ENCODE measurements around the gene PRDM8.

The PRDM8 gene

GRCh38 chr4:80156410-80156809 is 40.9 kb upstream of the PRDM8 start:
- DNase-seq (ENCODE audit: low spot score) = no peak
- in situ Hi-C loops (cut with MboI; ENCODE audit: low pct_unique_long_range_greater_than_20kb, low sequenced_read_pairs, unreplicated experiment) = no loop called here
- no peak for TF ChIP-seq CTCF (IDR thresholded peaks at IDR 0.05; ENCODE audit: extremely low read depth, insufficient read depth, missing control alignments)

DNA sequence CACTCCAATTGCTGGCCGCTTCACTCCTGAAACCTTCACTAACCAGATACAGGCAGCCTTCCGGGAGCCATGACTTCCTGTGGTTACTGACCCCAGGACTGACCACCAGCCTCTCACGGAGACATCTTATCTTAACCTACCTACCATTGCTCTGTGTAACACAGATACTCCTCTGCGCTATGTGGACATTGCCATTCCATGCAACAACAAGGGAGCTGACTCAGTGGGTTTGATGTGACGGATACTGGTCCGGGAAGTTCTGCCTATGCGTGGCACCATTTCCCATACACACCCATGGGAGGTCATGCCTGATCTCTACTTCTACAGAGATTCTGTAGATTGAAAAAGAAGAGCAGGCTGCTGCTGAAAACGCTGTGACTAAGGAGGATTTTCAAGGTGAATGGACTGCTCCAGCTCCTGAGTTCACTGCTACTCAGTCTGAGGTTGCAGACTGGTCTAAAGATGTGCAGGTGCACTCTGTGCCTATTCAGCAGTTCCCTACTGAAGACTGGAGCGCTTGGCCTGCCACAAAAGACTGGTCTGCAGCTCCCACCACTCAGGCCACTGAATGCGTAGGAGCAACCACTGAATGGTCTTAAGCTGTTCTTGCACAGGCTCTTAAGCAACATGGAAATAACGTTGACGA is 35.8 kb upstream of the PRDM8 start:
- DNase-seq (ENCODE audit: low spot score) = no peak
- TF ChIP-seq CTCF (IDR thresholded peaks at IDR 0.05; ENCODE audit: extremely low read depth, insufficient read depth, missing control alignments) = no peak
- in situ Hi-C loops (cut with MboI; ENCODE audit: low pct_unique_long_range_greater_than_20kb, low sequenced_read_pairs, unreplicated experiment) = no loop called here

DNA sequence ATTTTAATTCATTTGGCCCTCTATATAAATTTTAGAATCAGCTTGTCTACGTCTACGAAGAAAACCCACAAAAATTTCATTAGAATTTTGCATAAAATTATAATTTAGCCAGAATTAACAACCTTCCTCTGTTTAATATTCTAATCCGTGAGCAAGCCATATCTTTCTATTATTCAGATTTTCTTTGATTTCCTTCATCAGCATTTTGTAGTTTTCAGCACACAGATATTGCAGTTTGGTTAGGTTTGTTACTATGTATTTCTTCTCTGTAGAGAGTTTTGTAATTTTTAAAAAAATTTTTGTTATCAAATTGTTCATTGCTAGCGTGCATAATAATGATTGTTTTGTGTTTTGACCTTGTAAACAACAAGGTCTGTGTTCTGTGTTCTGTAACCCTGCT is 34.9 kb upstream of the PRDM8 start:
- TF ChIP-seq CTCF (IDR thresholded peaks at IDR 0.05; ENCODE audit: extremely low read depth, insufficient read depth, missing control alignments) = no peak
- in situ Hi-C loops (cut with MboI; ENCODE audit: low pct_unique_long_range_greater_than_20kb, low sequenced_read_pairs, unreplicated experiment) = no loop called here

DNA sequence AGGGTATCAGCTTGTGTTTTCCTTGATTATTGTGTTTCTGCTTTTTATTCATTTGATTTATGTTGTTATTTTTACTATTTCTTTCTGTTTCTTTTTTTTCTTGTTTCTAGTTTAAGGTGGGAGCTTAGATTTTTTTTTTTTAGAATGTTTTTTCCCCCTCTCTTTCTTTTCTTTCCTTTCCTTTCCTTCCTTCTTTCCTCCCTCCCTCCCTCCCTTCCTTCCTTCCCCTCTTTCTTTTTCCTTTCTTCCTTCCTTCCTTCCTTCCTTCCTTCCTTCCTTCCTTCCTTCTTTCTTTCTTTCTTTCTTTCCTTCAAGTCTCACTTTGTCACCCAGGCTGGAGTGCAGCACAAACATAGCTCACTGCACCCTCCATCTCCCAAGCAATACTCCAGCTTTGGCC is 31.4 kb upstream of the PRDM8 start:
- no peak for TF ChIP-seq CTCF (IDR thresholded peaks at IDR 0.05; ENCODE audit: extremely low read depth, insufficient read depth, missing control alignments)
- in situ Hi-C loops (cut with MboI; ENCODE audit: low pct_unique_long_range_greater_than_20kb, low sequenced_read_pairs, unreplicated experiment) = no loop called here
- DNase-seq (ENCODE audit: low spot score) = no peak

More for the DNA sequence above, 34.9 kb upstream of the PRDM8 start:
- no peak for DNase-seq (ENCODE audit: low spot score)

DNA sequence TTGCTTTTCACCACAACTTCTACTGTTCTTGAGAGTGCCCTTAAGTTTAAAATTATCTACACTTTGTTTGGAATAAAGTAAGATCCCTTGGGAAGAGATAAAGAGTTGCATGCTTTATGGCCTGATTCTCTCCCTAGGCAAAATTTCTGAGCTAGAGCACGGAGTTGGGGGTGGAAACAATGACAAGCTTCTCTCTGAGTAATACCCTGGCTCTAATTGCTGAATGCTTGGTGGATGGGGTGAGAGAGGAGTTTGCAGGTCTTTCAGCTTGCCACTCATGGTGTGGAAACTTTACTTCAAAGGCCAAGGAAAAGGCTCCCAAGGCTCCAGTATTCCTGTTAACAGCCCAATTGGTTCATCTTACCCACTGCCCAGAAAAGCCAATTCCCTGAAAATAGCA is 26.1 kb upstream of the PRDM8 start:
- no peak for DNase-seq (ENCODE audit: low spot score)
- in situ Hi-C loops (cut with MboI; ENCODE audit: low pct_unique_long_range_greater_than_20kb, low sequenced_read_pairs, unreplicated experiment) = no loop called here
- TF ChIP-seq CTCF (IDR thresholded peaks at IDR 0.05; ENCODE audit: extremely low read depth, insufficient read depth, missing control alignments) = no peak

- DNase-seq (ENCODE audit: low spot score) = no peak
- no peak for TF ChIP-seq CTCF (IDR thresholded peaks at IDR 0.05; ENCODE audit: extremely low read depth, insufficient read depth, missing control alignments)
- in situ Hi-C loops (cut with MboI; ENCODE audit: low pct_unique_long_range_greater_than_20kb, low sequenced_read_pairs, unreplicated experiment) = no loop called here
These were observed 25.6 kb upstream of the PRDM8 start for GRCh38 chr4:80171656-80172055.
